ENCODE results near the gene PHGDH.
"Not testable (repeated sequence)": the region's sequence is repeated elsewhere in the genome, so short reads cannot be mapped to it uniquely, and the experiment has no call there.

PHGDH gene

DNA sequence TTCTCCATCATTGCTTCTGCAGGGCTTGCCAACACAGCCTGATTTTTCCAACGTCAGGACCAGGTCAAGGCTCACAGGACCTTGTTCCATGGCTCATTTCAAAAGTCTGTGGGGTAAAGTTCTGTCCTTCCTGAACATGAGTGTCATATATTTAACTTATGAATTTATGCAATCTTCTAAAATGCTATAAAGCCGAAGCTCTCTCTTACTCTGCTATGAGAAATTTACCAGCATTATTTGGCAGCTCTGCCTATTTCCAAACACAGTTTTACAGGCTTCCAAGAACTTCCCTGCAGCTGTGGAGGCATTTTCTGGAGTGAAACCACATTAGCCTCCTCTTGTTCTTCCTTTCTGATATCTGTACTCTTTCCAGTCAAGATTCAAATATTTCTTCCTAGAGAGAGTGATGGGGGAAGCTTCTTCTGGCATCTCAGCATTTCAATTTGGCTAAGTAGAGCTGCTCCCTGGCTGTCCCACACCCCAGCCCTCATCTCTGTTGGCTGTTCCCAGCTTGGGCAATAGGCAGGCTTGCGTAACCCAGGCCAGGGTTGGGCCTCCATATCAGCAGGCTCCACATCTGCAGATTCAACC lies 72.6 kb downstream of the PHGDH start:
- in situ Hi-C loops (cut with MboI; ENCODE audit: low sequenced_read_pairs): no loop called here

DNA sequence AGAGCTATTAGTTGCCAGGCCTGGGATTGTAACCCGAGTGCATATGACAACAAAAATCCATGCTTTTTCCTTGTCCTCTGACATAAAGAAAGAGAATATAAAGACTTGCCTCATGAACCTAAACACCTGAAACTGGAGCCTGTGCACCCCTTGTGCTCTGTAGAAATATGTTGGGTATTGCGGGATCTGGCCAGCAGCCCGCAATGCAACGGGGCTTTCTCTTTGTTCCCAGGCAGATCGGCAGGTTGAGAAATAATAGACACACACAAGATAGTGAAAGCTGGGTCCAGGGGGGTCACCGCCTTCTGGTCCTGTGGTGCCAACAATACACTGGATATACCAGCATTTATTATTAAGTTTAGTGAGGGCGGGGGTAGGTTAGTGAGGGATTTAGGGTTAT lies 74.3 kb downstream of the PHGDH start:
- in situ Hi-C loops (cut with MboI; ENCODE audit: low sequenced_read_pairs): not testable (repeated sequence)

DNA sequence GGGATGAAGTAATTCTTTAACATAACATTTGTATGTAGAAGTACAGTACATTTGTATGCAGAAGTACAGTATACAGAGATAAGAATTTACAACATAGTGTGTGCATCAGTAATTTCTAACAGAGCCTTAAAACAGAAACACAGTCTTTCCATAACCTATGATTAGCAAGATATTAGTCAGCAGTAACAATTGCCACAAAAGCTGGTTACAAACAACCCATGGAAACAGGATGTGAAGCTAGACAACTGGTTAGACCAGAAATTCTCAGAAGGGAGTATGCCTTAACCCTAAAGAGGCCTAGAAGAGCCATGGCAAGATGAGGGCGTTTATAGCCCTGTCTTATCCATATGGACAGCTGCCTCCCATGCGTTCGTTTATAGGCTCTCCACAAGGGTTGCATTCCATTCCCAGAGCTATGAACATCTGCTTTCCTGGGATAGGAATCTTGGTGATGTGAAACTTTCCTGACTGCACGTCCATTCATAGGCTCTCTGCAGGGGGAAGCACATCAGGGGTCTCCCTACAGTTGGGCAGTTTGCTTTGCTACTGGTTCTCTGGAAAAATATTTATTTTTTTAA lies 74.8 kb downstream of the PHGDH start:
- in situ Hi-C loops (cut with MboI; ENCODE audit: low sequenced_read_pairs): not testable (repeated sequence)

DNA sequence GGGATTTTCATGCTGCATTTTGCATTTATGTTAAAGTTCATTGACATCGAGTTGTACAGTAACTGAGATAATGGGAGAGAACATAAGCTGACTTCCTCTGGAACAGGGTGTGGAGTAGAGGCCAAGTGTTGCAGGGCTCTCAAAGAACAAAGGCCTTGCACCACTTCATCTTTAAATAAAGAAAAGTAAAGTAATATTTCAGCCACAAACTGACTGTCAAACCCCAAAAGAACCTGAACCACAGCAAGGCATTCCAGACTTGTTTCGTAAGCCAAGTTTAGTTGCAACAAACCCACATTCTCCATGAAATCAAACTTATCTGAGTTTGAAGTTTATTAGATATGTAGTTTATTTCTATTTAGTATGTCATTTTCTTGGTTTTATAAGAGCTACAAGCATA lies 76.0 kb downstream of the PHGDH start:
- in situ Hi-C loops (cut with MboI; ENCODE audit: low sequenced_read_pairs): no loop called here

DNA sequence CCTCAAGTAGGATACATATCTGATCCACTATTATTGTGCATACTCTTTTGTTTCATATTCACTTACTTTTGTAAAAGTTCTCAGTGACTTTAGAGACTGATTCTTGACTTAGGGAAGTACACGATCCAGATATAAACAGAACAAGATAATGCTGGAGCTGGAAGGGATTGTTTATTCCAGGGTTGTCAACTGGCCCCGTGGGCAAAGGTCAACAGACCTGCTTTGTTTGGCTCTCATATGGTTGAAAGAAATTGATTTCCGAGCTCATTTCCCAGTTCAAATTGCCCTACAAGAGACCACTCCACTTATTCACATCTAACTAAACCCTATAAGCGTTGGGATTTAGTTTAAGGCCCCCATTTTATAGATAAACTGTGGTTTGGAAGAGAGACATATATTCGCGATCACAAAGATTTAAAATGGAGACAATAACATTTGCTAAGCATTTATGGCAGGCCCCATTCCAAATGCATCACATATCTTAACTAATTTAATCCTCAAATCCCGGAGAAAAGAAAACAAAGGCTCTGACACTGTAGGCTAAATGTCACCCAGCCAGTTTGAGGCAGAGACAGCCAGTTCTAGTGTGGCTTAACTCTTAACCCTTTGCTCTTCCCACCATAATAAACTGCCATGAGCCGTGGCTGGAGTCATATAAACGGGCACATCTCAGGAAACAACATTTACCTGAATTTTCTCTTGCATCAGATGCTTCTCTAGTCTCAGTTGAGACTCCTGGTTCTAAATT lies 78.9 kb downstream of the PHGDH start:
- in situ Hi-C loops (cut with MboI; ENCODE audit: low sequenced_read_pairs): no loop called here

DNA sequence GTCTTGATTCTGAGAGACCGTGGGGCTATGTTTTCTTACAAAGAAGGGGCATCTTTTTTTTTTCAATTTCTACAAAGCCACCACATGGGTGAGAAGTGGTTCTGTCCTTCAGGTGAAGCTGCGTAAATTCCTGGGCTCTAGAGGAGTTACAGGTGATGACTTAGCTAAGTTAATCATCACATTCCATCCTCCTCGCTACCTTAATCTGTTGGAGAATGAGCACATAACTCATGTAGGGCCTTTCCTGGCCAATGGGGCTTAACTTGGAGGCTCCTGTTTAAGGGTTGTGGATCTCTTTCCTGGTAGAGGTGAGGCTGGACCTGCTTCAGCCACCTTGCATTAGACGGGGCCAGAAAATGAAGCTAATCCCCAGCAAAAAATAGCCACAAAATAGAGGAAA lies 79.6 kb downstream of the PHGDH start:
- in situ Hi-C loops (cut with MboI; ENCODE audit: low sequenced_read_pairs): no loop called here
